ENCODE measurements around the gene USPL1.

The USPL1 gene

GRCh38 chr13:30697177-30697953 is 79.6 kb downstream of the USPL1 start:
- no peak for DNase-seq (ENCODE audit: low spot score)

GRCh38 chr13:30697996-30698401 is 80.3 kb downstream of the USPL1 start:
- DNase-seq (ENCODE audit: low spot score): no peak

DNA sequence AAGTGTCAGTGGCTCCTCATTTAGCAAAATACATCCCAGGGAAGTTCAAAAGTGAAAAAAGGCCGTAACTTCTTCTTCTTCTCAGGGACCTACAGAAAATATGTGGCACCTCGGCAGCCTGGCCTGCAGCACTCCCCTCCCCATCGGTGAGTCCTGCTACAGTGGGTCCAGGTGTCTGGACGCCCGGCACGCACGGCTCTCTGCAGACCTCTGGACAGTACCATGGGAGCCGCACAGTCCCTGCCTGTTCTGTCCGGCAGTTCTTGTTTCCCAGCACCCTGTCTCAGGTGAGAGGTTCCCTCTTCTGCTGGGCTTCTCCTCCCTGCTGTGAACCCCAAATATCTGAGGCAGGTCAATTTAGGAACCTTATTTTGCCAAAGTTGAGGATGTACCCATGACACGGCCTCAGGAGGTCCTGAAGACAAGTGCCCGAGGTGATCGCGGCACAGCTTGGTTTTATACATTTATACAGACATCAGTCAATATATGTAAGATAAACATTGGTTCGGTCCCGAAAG is 80.8 kb downstream of the USPL1 start:
- DNase-seq (ENCODE audit: low spot score): no peak

GRCh38 chr13:30700364-30700763 is 82.6 kb downstream of the USPL1 start:
- DNase-seq (ENCODE audit: low spot score): no peak

- DNase-seq (ENCODE audit: low spot score): no peak
These were observed 84.3 kb downstream of the USPL1 start for GRCh38 chr13:30702006-30702405.

- no peak for DNase-seq (ENCODE audit: low spot score)
These were observed 86.9 kb downstream of the USPL1 start for GRCh38 chr13:30704596-30704995.

DNA sequence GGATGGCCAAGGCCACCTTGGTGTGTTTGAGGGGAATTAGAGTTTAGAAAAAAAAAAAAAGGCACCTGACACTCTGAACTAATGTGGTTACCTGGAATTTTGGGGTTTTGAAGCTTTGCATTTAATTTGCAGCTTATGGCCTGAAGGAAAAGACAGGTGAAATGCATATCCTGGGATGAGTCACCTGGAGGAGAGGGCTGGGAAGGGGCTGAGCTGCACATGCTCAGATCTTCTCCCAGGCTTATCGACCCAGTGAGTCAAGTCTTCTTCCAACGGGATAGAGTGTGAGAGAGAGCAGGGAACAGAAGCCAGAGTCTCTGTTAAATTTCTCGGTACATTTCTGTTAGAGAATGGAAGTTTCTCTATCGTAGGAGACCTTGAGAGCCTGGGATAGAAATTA is 88.0 kb downstream of the USPL1 start:
- no peak for DNase-seq (ENCODE audit: low spot score)

- DNase-seq (ENCODE audit: low spot score): no peak
These were observed 90.8 kb downstream of the USPL1 start for GRCh38 chr13:30708541-30708940.
